Activated CD4-positive, alpha-beta T cell treated with anti-CD3 and anti-CD28 coated beads, Interleukin-2, Interleukin-4, amounts not matched to agents 100 ng/mL and 50 ng/mL, durations not matched to agents 16 hours and 8 hours (primary cell): ENCODE measurements around the gene CETP.
"Not testable (repeated sequence)": the region's sequence is repeated elsewhere in the genome, so short reads cannot be mapped to it uniquely, and the experiment has no call there.

Experiments used
- DNase-seq: peaks from one replicate; pipeline ENCODE4 v3.0.0-alpha.2; 2020; ENCODE audit warnings: low spot score

CETP gene

GRCh38 chr16:56997931-56998330 is 36.2 kb downstream of the CETP start:
- no peak for DNase-seq

GRCh38 chr16:56998352-56998751 is 36.6 kb downstream of the CETP start:
- DNase-seq, result no peak

GRCh38 chr16:56998861-56999260 is 37.1 kb downstream of the CETP start:
- DNase-seq, result no peak

- DNase-seq, result no peak
Observed at GRCh38 chr16:56999409-57000270, 37.9 kb downstream of the CETP start.

GRCh38 chr16:57000271-57001025 is 38.7 kb downstream of the CETP start:
- no peak for DNase-seq

- DNase-seq, result no peak
Observed at GRCh38 chr16:57001026-57001679, 39.4 kb downstream of the CETP start.

- DNase-seq, result no peak
Observed at GRCh38 chr16:57003439-57004386, 42.0 kb downstream of the CETP start.

- no peak for DNase-seq
Observed at GRCh38 chr16:57004387-57005250, 42.9 kb downstream of the CETP start.

GRCh38 chr16:57005597-57005996 is 43.8 kb downstream of the CETP start:
- not testable (repeated sequence) for DNase-seq

GRCh38 chr16:57007050-57007449 is 45.3 kb downstream of the CETP start:
- no peak for DNase-seq

GRCh38 chr16:57007530-57007929 is 45.8 kb downstream of the CETP start:
- no peak for DNase-seq

- no peak for DNase-seq
Observed at GRCh38 chr16:57008440-57008839, 46.7 kb downstream of the CETP start.

- no peak for DNase-seq
Observed at GRCh38 chr16:57009643-57010170, 48.0 kb downstream of the CETP start.

GRCh38 chr16:57012353-57012752 is 50.6 kb downstream of the CETP start:
- no peak for DNase-seq

- peak; percentile 54 for DNase-seq
Observed at GRCh38 chr16:57013229-57013628, 51.5 kb downstream of the CETP start.

- no peak for DNase-seq
Observed at GRCh38 chr16:57013902-57014301, 52.2 kb downstream of the CETP start.

GRCh38 chr16:57016301-57016700 is 54.6 kb downstream of the CETP start:
- DNase-seq, result no peak

GRCh38 chr16:57016831-57017230 is 55.1 kb downstream of the CETP start:
- DNase-seq, result no peak

- DNase-seq, result peak; percentile 32
Observed at GRCh38 chr16:57017251-57017650, 55.5 kb downstream of the CETP start.

- no peak for DNase-seq
Observed at GRCh38 chr16:57019746-57020145, 58.0 kb downstream of the CETP start.
